Left renal pelvis (tissue), 4 donors: ENCODE results near the gene TP73. TPM values are rescaled to one million over a fixed set of nuclear protein-coding genes. Genes with fewer than 3 reads are reported as not detected.

Source experiments
- DNase-seq, 4 donors: peaks; one replicate each; pipeline ENCODE4 v3.0.0-alpha.2; 2013; ENCODE audit warnings: low read depth in 4 of 4, low spot score in 3 of 4
- polyA plus RNA-seq, 4 donors: library from polyadenylated mRNA; unstranded; fragments of 120-200 nt; gene quantifications; one replicate each; pipeline ENCODE4 v1.2.1, GENCODE V29; 2013; ENCODE audit not compliant: insufficient read length in 4 of 4

Gene TP73
- polyA plus RNA-seq, 4 donors, result 0.47 to 0.97 (median 0.74) TPM

DNA sequence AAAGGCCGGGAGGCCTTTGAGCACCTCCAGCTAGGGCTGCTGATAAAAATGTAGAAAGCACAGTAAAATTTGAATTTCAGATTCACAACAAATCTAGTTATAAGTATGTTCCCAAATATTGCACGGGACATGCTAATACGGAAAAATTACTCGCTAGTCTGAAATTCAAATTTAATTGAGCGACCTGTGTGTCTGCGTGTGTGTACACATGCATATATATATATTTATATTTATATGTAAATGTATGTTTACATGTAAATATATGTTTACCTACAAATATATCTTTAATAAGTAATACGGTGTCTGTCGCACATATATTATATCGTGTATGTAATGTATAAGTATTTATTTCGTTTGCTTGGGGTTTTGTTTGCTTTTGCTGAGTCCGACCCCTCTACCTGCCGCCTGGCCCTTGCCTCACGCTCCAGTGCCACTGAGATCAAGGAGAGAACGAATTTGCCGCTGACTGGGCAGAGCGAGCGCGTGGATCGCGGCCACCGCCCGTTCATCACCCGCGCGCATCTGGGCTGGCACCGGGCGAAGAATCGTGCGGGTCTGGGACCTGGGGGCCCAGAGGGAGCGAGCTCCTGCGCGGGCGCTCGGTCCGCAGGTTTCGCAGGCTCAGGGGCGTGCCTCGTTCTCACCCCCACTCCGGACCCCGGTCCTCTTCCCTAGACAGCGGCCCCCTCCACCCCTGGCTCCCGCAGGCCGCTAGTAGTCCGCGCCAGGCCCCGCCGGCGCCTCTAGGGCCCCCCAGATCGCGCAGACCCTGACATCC is 1.9 kb upstream of the TP73 start:
- no peak for DNase-seq

DNA sequence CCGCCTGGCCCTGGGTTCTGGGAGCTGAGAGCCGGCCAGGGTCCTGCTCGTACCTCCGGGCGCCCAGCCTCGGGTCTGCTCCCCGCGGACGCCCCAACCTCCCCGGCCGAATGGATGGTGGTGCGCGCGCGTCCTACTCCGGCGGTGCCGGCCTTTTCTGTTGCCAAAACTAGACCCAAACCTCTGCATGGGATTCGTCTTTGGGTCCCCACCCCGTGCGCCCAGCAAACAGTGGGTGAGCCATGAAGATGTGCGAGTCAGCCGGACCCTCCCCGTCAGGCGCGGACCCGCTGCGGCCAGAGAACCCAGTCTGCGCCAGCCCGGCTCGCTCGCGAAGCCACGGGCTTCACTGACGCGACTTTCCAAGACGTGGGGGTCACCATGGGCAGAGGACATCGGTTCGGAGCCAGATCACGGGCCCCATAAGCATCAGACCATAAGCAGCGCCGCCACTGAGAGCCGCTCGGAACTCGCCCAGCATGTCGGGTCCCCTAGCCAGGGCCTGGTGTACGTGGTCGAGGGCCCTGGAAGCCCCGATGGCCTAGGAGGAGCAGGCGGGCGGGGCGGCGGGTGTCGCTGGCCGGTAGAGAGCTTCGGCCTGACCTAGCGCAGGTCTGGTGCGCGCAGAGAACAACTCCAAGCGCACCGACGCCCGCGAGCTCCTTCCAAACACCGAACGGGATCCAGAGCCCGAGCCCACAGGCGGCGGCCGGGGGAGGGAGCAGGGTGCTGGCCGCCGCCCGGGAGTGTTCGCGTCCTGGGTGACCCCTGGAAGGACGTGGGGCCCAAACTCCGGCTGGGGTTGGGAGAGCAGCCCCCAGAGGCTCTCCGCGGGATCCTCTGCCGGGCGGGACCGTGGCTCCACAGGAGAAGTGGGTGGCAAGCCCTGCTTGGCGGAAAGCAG is 1.0 kb upstream of the TP73 start:
- no peak for DNase-seq

DNA sequence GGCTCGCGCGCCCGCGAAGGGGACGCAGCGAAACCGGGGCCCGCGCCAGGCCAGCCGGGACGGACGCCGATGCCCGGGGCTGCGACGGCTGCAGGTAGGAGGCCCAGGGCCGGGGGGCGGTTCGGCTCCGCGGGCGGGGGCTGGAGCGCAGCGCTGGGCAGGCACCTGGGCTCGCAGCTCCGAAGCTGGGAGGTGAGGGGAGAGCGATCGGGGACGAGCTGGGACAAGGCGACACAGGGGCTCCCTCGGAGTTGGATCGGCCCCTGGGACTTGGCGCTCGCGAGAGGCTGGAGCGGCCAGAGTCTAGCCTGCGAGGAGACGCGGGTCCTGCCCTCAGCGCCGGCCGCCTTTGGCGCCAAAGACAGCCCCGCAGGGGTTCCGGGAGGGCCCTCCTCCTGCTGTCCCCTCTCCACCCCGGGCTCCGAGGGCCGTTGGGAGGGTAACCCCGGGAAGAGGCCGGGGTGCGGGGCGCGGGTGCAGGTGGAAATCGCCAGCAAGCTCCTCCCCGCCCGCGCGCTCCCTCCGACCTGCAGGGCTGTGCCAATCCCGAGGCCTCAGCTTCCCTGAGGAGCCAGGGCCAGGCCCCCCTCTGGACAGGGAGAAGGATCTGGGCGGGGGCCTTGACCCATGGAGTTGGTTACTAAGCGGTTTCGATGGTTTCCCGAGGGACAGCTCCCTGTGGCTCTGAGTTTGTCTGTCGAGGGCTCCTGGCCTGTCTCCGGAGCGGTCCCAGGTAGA is 401 bp downstream of the TP73 start:
- DNase-seq, result no peak

DNA sequence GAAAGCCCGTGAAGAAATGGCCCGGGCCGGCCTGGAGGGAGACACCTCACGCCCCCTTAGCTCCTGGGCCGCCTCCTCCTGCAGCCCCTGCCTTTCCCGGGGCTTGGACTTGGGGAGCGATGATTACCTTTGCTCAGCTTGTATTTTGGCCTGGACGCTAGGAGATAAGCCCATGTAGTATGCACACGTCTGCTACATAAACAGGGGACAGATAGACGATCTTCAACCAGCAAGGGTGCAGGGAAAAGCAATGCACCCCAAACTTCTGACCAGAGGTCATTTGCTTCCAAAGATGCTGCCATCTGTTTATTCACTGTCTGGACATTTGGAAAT is 936 bp downstream of the TP73 start:
- DNase-seq, result no peak

DNA sequence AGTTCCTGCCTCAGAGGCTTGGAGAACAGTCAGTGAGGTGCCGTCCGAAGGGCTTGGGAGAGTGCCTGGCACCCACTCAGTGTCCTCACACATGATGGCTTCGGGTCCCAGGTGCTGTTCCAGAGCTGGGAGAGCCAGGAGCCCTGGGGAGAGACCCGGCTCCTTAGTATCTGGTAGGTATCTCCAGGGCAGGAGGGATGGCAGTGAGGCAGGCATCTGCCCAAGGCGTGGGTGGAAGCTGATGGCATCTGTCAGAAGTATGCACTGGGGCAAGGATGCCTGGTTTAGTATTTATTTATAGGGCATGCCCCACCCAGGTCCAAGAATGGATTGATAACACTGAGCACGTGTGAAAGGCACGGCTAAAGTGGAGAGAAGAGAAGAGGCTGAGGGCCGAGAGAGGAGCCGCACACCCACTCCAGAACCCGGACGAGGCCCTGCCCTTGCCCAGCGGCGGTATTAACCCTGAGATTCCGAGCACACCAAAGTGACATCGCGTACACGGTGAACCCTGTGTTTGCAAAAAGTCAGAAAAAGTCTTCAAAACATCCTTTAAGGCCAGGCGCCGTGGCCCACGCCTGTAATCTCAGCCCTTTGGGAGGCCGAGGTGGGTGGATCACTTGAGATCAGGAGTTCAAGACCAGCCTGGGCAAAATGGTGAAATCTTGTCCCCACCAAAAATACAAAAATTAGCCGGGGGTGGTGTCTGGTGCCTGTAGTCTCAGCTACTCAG is 2.4 kb downstream of the TP73 start:
- no peak for DNase-seq

DNA sequence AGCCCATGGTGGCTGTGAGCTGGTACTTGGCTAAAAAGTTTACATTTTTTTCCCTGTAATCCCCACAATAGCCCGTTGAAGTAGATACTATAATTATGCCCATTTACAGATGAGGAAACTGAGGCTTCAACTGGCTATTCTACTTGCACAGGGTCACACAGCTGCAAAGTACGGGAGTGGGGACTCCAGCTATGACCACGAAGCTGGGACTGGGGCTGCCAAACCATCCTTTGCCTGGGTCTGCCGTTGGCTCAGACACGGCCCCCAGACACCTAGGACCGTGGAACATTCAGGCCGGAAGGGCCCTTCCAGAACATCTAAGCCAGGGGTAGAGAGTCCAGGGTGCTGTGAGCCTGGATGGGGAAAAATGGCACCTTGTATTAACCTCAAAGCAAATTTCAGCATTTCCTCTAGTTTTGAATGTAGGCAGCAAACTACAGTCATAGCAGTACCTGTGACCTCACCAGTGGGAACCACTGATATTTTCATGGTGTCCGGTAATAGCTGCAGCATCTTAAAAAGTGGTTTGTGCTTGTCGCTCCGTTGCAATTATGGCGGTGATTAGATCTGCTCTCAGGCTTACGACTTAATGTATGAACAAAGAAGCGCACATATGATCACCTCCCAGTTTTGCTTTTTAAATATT is 4.3 kb downstream of the TP73 start:
- DNase-seq, result no peak

DNA sequence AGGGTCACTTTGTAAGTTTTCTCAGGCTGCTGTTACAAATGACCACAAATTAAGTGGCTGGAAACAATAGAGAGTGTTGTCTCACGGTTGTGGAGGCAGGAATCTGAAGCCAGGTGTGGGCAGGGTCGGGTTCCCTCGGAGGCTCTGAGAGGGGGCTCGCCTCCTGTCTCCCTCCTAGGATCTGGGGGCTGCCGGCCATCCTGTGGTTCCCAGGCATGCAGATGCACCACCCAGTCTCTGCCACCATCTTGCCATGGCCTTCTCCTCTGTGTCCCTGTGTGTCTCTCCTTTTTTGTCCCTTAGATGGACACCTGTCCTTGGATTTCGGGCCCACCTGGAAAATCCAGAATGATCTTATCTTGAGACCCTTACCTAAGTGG is 4.8 kb downstream of the TP73 start:
- no peak for DNase-seq

DNA sequence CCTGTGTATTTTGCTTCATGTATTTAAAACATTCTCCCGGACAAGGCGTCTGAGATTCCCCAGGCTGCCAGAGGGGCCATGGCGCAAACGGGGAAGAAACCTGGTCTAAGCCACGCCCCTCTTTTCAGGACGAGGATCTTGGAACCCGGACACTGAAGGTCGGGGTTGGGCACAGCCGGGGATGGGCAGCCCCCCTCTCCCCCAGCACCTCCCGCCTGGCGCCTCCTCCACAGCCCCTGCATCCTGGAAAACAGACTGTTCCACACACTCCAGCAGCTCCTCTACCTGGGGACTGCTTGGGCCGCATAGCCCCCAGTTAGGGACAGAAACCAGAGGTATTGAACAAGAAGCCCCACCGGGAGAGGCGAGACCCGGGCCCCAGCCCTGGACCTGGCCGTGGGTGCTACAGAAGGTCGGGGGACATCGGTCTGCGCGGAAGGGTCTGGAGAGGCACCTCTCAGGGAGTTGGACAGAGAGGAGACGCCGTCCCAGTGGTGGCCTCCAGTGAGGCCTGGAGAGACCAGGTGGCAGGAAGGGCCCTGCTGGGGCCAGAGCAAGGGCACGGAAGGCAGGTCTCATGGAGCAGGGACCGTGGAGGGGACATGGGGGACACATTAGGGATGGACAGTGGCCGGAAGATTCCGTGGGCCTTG is 5.4 kb downstream of the TP73 start:
- no peak for DNase-seq

DNA sequence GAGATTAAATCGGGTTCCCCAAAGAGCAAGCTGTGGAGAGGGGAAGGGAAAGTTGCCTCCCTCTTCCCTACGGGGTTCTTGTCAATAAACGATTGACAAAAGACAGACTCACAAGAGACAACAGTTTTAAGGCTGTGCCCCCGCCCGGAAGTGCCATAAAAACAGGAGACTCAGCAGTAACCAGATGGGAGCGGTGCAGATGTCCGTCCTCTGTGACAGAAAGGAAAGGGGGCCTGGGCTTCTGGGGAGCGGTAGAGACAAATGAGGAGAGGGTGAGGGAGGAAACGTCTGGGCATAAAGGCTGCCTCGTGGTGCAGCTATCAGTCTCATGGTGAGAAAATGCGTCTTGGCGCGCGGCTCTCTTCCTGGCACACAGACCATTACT is 5.9 kb downstream of the TP73 start:
- DNase-seq, result no peak

DNA sequence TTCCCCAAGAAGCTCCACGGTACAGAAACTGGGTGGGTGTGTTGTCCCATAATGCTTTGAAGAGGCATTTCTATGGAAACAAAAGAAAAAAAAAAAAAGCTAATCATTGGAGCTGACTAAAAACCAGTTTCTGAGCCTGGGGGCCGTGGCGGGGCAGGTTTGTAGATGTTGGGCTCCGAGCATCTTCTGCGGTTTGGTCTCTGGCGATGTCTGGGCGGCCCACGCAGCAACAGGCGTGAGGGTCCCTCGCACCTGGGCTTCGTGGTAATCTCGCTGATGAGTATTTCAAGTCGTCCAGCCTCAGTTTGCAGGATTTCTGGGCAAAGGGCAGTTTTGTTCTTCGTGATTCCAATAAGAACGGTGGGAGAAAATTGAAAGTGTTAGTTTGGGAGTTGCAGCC is 6.8 kb downstream of the TP73 start:
- DNase-seq, result no peak

DNA sequence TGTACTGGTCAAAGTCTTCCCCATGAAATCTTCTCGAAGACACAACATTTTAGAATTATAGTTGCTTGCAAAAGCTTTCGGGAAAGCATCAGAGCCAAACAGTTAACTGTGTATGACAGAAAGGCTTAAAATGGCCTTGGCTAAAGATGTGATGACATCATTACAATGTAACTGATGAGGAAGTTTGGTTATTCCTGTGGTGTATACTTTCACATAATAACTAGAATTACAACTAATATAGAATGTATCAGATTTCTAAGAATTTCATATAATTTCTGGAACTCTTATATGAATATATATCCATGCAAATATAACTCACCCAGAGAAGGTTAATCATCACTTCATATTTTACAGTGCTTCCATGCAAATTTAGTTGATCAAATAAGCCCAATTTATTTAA is 8.4 kb downstream of the TP73 start:
- DNase-seq, result no peak

DNA sequence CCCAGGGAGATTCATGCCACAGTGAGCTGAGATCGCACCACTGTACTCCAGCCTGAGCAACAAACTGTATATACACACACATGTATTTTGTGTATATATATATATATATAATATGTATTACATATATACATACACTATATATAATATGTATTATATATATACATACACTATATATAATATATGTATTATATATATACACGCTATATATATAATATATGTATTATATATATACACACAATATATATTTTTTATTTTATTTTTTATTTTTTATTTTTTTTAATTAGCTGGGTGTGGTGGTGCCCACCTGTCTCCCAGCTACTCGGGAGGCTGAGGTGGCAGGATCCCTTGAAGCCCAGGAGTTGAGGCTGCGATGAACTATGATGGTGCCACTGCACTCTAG is 9.3 kb downstream of the TP73 start:
- DNase-seq, result no peak

DNA sequence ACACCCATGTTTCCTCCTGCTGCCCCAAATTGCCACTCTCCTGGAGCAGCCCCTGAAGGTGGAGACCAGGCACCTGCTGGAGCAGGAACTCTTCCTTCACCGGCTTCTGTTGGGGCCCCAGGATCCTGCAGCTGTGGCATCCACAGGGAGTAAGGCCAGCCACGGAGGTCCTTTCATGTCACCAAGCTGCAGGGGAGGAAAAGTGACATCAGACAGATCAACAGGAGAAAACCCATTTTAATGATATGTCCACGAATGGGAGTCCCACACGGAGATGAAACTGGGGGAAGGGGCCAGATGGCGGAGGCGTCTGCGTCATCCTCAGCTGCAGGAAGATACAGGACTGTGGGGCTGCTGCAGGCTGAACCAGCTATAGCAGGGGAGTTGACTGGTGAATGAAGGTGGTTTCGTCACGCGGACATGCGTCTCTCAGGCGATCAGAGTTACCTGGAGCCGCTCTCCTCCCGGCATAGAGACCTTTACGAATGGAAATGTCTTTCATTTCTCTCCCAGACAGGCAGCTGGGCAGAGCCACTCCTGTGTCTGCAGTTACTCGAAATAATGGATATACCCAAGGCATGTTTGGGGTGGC is 9.9 kb downstream of the TP73 start:
- DNase-seq, result no peak

DNA sequence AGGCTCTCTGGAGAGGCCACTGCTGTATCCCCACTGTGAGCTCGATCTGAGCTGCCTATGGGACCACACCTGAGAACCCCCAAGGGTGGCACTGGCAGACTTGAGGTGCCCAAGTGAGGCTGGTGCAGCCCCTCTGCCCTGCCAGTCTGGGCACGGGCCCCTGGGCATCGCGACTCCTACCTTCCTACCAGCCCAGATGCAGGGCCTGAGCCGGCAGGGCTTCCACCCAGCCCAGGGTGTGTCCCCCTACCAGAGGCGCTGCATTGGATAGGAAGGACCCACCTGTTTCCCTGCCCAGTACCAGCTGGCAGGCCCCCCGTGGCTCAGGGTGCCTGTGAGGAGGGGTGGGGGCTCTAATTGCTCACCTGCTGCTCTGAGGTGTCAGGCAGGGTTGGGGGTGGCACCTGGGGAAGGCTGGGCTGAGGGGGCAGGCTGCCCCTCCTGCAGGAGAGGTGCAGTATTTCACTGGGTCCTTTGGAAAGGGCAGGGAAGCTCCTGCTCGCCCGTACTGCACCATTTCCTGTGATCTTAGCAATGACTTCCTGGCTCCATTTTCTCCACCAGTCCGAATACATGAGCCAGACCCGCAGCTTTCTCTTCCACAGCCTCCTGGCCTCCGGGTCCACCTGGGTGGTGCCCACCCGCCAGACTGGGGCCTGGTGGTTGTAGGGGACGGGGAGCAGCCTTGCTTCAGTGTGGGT is 11.8 kb downstream of the TP73 start:
- DNase-seq, result no peak

DNA sequence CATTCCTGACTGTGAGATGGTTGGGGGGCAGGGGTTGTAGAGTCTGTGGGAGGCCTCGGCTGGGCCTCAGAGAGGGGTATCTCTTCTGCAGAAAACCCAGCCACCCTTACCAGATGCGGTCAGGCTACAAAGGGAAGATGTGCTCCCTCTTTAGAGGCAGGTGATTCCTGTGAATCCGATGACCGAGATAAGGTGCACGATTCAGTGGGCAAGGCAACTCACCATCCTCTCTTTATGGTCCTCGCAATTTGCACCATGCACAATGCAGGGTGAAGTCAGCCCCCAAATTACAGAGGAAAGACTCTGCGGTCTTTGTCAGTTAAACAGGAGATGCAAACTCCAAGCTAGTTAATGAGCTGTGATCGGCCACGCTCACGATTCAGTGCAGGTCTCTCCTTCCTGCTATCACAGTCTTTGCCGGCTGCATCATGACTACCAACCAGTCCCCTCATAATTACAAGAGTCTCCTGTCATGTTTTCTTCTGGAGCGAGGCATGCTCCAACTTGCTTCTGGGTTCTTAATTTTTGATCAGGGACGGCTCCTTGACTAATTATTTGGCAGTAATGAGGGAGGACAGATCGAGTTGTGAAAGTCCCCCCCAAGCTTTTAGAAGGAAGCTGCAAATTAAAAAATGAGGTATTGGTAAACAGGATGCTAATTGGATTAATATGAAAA is 12.5 kb downstream of the TP73 start:
- DNase-seq, result no peak

DNA sequence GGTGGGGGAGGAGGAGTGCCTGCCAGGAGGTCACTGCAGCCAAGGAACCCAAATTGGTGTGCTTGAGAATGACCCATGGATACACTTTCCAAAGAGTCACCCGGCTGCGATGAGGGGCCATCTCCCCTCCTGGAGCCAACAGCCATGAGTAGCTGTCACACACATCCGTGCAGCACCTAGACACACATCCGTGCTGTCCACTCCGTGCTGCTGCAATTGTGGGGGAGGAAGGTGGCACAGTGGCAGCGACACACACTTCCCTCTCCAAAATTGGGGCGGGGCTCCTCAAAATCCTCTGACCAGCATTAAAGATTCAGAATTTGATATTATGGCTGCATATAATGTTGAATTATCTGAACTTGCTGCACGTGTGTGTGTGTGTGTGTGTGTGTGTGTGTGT is 15.8 kb downstream of the TP73 start:
- no peak for DNase-seq

DNA sequence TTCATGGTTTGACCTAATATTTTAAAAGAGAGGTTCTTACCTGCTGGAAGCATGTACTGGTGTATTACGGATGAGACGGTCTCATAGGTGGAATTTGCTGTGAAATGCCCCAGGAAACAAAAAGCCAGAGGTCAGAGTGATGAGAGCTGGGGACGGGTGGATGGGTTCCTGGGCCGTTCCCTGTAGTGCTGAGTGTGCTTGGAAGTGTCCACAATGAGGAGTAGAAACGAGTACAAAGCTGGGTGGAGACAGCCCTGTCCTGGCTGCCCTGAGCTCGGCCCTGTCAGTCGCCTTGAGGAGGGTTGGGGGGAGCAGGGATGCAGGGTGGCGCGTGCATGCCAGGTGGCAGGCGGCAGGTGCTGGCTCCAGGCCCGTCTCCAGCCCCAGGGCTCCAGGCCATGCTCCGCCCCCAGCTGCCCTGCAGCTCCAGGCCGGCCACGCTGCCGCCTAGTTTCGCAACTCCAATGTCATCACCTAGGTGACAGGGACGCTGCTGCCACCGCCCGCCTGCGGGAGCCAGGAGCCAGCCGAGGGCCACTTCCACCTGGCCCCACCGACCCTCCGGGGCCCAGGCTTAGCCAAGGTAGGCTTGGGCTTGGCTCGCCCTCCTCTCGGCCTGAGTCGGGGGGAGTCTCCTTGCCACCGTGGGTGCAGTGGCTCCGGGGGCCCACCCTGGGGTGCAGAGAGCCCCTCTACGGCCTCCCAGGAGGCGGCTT is 16.4 kb downstream of the TP73 start:
- DNase-seq, result peak in 1 of 4 donors; percentile 42

DNA sequence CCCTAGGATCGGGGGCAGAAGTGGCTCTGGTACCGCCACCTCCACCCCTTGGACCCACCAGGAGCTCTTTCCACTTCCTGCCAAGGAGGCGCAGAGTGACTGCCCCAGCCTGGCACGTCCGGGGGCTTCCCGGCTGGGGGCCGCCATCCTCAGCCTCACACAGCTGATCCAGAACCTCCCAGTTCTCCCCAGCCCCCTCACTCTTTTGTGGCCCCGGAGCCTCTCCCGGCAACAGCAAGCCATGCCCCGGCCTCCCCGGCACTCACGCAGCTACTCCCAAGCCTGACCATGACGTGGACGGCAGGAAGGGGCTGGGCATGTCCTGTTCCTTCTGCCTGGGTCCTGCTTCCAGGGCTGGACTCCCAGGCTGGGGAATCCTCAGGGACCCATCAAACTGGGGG is 17.1 kb downstream of the TP73 start:
- DNase-seq, result no peak
